ENCODE measurements around the gene MROH2A. TPM values are rescaled to one million over a fixed set of nuclear protein-coding genes. Genes with fewer than 3 reads are reported as not detected.

The MROH2A gene
- total and polyA plus RNA-seq, 4 donors = 0.08 to 0.28 (median 0.09) TPM; not detected in 1

- no peak overlapping the region for H3K4me3 ChIP-seq (ENCODE audit: low read depth in 1 of 3, low read length in 3 of 3)
- 91% methylated on average over 18 of the region's 18 CpGs for WGBS
- no peak overlapping the region for H3K27ac ChIP-seq (ENCODE audit: low read depth in 1 of 2, low read length in 2 of 2)
- no peak overlapping the region for H3K9ac ChIP-seq (ENCODE audit: low read depth in 1 of 2, low read length in 2 of 2)
- H3K4me1 ChIP-seq (ENCODE audit: control insufficient read depth in 4 of 4, insufficient read depth in 4 of 4, low read length in 3 of 4) = peaks cover 6 to 38% (median 24%) of the 10 kb centered on the region in 4 donors
- no peak for DNase-seq (ENCODE audit: low spot score)
- TF ChIP-seq YY1 (IDR thresholded peaks at IDR 0.05) (no peak), NR2F2 (IDR thresholded peaks at IDR 0.05) (no peak), ATF3 (IDR thresholded peaks at IDR 0.05) (no peak)
- no peaks in the 10 kb centered on the region for H3K36me3 ChIP-seq (ENCODE audit: control insufficient read depth in 4 of 4, insufficient read depth in 3 of 4, low read depth in 1 of 4, low read length in 3 of 4)
- H3K9me3 ChIP-seq (ENCODE audit: control insufficient read depth in 4 of 4, low read length in 3 of 4) = no peaks in the 10 kb centered on the region
- no peaks in the 10 kb centered on the region for H3K27me3 ChIP-seq (ENCODE audit: control insufficient read depth in 4 of 4, insufficient read depth in 4 of 4, low read length in 3 of 4)
Observed at GRCh38 chr2:233819884-233820773, 42.0 kb downstream of the MROH2A start.

GRCh38 chr2:233820774-233821105 is 42.6 kb downstream of the MROH2A start:
- no peak for TF ChIP-seq SP1 (IDR thresholded peaks at IDR 0.05)
- TF ChIP-seq ZBTB33 (IDR thresholded peaks at IDR 0.05) = no peak
- no peak for TF ChIP-seq REST (IDR thresholded peaks at IDR 0.05)
- no peak for TF ChIP-seq CTCF (IDR thresholded peaks at IDR 0.05; ENCODE audit: low read depth, low read length, missing input control)
- TF ChIP-seq ATF3 (IDR thresholded peaks at IDR 0.05) = no peak
- no peak for TF ChIP-seq JUND (IDR thresholded peaks at IDR 0.05)
- DNase-seq (ENCODE audit: low spot score) = no peak

More at GRCh38 chr2:233820774-233821105, 42.6 kb downstream of the MROH2A start:
- no peaks in the 10 kb centered on the region for H3K27me3 ChIP-seq (ENCODE audit: control insufficient read depth in 4 of 4, insufficient read depth in 4 of 4, low read length in 3 of 4)
- H3K36me3 ChIP-seq (ENCODE audit: control insufficient read depth in 4 of 4, insufficient read depth in 3 of 4, low read depth in 1 of 4, low read length in 3 of 4) = no peaks in the 10 kb centered on the region
- H3K4me1 ChIP-seq (ENCODE audit: control insufficient read depth in 4 of 4, insufficient read depth in 4 of 4, low read length in 3 of 4) = peaks cover 6 to 38% (median 24%) of the 10 kb centered on the region in 4 donors
- H3K4me3 ChIP-seq (ENCODE audit: low read depth in 1 of 3, low read length in 3 of 3) = no peak overlapping the region
- no peak overlapping the region for H3K9ac ChIP-seq (ENCODE audit: low read depth in 1 of 2, low read length in 2 of 2)
- H3K9me3 ChIP-seq (ENCODE audit: control insufficient read depth in 4 of 4, low read length in 3 of 4) = no peaks in the 10 kb centered on the region
- H3K27ac ChIP-seq (ENCODE audit: low read depth in 1 of 2, low read length in 2 of 2) = no peak overlapping the region
- 95% methylated on average over 6 of the region's 6 CpGs for WGBS
